ENCODE data around the gene DMAP1.

- no peak for TF ChIP-seq CTCF (conservative IDR thresholded peaks at IDR 0.05 in 1 of 2, IDR thresholded peaks at IDR 0.05 in 1 of 2; ENCODE audit: low read depth in 1 of 2, low read length in 2 of 2)
- TF ChIP-seq EZH2 (IDR thresholded peaks at IDR 0.05; ENCODE audit: low read length, missing control alignments), result no peak
Measured at GRCh38 chr1:44256762-44257554, 43.7 kb downstream of the DMAP1 start.

All from fibroblast of lung (primary cell).